IPS-18c (cell line): ENCODE results near the gene NALCN.
A peak's percentile ranks its signal among the peaks of the same experiment; 100 is the strongest.

ENCODE experiments used
- H3K4me3 ChIP-seq: 2 replicates; pipeline ENCODE4 v1.7.0; 2013; ENCODE audit warnings: low read depth, mild to moderate bottlenecking, low read length, moderate library complexity; ENCODE audit not compliant: insufficient read depth
- H3K9me3 ChIP-seq: one replicate; pipeline ENCODE4 v1.6.1; 2013; ENCODE audit warnings: mild to moderate bottlenecking, low read length, moderate library complexity; ENCODE audit not compliant: control insufficient read depth, insufficient read depth

NALCN gene

DNA sequence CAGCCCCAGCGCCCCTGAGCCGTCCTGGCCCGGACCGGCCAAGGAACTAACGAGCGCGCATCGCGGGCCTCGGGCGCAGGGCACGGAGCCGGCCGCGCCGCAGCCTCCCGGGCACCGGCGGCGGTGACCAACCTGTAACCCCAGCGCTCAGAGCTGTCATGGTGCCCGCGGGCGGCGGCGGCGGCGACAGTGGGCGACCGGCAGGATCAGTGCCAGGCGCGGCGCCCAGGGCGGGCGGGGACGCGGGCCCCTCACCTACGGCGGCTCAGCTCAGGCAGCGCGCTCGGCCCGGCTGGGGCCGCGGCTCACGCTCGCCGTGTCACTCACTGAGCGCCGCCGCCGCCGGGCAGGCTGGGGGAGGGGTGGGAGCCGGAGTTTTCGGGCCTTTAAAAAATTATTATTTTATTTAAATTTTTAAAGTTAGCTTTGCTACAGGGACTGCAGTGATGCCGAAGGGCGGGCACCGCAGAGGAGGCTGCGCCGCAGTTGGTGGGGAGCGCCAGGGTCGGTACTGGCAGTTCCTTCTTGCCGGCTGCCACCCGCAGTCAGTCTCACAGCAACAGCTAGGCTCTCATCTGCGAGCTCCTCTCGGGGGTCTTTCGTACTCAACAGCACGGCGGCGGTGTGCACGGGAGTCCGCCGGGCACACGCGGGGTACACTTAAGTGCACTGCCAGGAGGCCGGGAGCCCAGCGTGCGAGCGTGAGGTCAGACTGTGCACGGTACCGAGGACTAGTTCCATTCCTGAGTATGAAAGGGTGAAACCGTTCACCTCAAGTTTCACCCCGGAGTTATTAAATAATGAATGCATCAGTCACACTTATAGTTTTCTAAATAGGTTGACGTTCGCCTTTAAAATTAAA, at the start of gene NALCN:
TSS of gene NALCN (minus strand) at position 328 of the 862 bp plus-strand sequence. CDS start 17,382 bp downstream, outside the sequence.
- H3K4me3 ChIP-seq = peak within 1 kb of the TSS; percentile 64
- no peaks in the 10 kb centered on the region for H3K9me3 ChIP-seq

DNA sequence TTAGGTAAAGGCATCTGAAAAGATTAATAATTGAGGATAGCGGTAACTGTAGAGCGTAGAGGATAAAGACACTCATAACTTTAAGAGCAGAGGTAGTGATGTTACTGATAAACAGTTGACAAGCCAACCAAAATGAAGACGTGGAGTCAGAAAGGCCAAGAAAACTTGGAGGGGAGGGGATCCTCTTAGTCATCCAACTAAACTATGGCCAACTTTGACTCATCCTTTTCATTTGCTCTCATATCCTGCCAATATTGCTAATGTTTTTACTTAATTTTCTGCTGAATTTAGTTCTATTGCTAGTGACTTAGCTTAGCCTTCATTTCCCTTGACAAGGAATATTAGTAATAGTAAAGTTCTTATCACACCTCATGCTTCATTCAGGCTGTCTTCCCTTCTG, 49.6 kb upstream of the NALCN start:
- Histone ChIP-seq H3K4me3 (no peak overlapping the region), H3K9me3 (no peaks in the 10 kb centered on the region)

DNA sequence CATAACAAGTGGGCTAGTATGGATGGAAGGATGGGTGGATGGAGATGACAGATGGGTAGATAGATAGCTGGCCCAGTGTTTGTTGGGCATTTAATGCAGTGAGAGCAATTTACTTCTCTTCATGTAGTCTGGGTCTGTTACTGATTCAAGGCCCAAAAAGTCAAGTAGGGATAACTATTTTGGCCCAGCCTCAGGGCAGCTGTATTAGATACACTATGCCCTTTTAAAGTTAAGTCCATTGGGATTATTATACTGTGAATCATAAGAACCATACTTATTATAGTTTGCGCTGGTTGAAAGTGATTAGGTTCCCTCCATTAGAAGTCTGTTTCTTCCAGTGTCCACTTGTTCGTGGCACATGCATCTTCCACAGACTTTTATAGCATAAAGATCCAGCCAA, 40.9 kb upstream of the NALCN start:
- no peaks in the 10 kb centered on the region for H3K9me3 ChIP-seq
- H3K4me3 ChIP-seq = no peak overlapping the region

GRCh38 chr13:101455863-101456262, 39.6 kb upstream of the NALCN start:
- Histone ChIP-seq H3K4me3 (no peak overlapping the region), H3K9me3 (no peaks in the 10 kb centered on the region)

GRCh38 chr13:101454767-101455166, 38.5 kb upstream of the NALCN start:
- Histone ChIP-seq H3K9me3 (no peaks in the 10 kb centered on the region), H3K4me3 (no peak overlapping the region)

- H3K9me3 ChIP-seq = no peaks in the 10 kb centered on the region
- no peak overlapping the region for H3K4me3 ChIP-seq
Observed at GRCh38 chr13:101453784-101454201, 37.5 kb upstream of the NALCN start.

DNA sequence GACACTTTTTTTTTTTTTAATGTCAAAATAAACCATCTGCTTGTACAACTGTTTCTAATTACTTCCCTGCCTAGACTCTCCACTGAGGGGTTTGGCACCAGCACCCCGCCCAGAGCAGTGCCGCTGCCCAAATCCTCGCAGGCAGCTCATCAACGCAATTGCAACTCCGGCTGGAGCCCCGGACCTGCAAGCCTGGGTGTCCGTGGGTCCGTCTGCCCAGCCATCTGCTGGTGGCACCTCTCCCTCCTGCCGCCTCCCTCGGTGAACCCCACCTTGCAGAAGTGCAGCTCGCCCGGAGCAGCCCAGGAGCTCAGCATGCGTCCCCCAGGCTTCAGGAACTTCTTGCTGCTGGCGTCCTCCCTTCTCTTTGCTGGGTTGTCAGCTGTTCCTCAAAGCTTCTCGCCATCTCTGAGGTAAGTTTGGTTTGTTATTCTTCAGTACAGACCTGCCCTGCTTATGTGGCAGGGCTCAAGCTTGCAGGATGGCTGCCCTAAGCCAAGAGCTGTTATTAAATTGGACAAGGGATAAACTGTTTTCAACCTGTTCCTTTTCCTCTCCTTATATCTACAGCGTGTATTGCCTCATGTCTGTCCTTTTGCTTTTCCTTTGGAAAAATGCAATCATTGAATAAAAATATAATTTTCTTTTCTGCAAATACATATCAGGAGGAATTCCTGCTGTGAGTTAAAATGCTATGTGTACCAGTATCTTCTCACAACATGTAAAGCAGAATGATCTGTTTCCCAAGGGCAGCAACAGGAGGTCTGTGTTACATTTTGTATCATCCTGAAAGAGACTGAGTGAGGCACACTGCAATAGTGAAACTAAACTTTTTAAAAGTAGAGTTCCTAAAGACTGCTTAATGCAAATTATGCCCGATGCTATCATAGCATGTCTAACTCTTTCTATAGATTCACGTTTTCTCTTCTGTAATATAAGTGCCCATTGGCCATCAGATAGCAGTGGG, 36.5 kb upstream of the NALCN start, which contains the start of gene ITGBL1:
TSS of gene ITGBL1 (plus strand) at position 157 of the 967 bp plus-strand sequence. CDS start at position 316, 159 bp downstream.
- H3K9me3 ChIP-seq = no peaks in the 10 kb centered on the region
- H3K4me3 ChIP-seq = no peak within 1 kb of the TSS

- H3K4me3 ChIP-seq = no peak overlapping the region
- H3K9me3 ChIP-seq = no peaks in the 10 kb centered on the region
Observed at GRCh38 chr13:101451641-101452040, 35.3 kb upstream of the NALCN start.

DNA sequence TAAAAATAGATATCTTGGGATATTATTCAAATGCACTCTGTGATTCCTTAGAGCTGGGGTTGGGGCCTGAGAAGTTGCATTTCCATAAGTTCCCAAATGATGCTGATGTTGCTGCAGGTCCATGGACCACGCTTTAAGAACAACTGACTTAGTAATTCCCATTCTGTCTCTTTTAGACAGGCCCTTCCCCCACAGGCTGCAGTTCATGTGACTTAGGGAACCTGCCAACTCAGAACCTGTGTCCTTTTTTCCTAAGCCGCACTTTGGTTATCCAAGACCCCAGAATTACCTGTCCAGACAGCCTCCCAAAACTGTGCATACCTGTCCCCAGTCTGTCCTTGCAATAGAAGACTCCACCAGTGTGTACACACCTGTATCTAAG, 34.4 kb upstream of the NALCN start:
- Histone ChIP-seq H3K9me3 (no peaks in the 10 kb centered on the region), H3K4me3 (no peak overlapping the region)

DNA sequence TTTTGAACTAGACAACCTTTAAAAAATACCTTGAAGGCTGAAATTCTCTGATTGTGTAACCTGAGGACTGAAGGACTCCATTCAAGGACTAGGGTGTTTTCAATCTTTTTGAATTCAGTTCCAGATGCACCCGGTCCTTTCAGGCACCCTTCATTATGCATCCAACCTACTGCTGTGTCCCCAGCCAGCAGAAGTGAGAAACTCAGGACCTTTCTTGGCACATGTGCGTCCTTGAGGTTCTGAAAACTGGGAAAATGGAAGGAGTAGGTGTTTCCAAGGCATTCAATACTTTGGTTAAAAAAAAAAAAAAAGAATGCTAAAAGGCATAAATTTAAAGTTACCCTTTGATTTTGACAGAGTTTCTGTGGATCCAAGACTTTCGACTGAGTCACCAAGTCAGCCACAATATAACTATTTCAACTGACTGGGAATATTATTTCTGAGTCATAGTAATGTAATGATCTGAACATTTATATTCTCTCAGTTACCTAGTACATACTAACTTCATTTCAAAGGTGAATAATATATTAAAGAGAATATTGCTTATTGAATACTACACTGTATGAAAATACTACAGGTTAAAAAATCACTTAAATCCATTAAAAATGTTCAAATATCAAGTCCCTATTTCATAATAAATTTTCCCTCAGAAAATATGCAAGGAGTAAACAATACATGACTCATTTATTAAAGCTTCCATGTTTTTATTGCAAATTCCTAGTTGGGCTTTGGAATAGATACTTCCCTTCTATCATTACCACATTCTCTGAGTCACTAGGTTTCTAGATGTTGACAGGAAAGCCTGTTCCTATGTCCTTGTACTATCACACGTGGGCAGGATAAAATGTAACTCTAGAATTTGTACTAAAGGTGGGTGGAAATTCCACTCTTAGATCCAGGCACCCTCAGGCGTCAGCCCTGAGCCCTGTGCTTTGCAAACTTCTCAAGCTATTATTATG, 33.8 kb upstream of the NALCN start:
- no peaks in the 10 kb centered on the region for H3K9me3 ChIP-seq
- no peak overlapping the region for H3K4me3 ChIP-seq

DNA sequence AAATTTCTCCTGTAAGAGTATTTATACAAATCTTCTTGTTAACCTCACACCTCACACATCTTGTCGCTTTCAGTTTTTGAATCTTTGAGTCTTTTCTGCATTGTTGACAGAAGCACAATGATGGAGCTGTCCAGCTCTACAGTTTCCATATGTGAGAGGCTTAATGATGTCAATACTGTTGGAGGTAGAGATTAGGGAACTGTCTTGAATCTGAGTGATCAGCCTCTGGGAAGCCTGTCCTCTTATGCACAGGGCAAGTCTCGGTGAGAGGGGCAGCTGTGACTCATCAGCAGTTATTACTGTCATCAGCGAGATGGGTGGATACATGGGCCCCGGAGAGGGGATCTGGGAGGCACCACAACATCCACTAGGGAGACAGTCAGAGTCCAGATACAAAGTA, 31.5 kb upstream of the NALCN start:
- no peaks in the 10 kb centered on the region for H3K9me3 ChIP-seq
- H3K4me3 ChIP-seq = no peak overlapping the region

- H3K9me3 ChIP-seq = no peaks in the 10 kb centered on the region
- H3K4me3 ChIP-seq = no peak overlapping the region
Observed at GRCh38 chr13:101434486-101434885, 18.2 kb upstream of the NALCN start.

DNA sequence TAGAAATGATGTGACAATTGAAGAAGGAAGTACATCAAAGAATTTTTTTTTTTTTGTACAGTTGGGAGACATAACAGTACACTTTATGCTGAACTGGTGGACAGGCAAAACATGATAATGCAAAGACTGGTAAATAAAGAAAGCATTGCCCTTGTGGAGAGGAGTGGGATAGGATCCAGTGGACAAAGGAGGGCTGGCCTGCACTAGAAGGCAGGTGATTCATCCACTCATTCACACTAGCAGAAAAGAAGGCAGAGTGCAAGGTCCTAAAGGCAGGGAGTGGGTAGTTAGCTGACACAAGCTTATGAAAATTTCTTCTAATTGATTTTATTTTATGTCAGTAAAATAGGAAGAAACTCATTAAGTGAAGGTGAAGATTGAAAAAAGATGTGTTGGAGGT, 17.6 kb upstream of the NALCN start:
- Histone ChIP-seq H3K9me3 (no peaks in the 10 kb centered on the region), H3K4me3 (no peak overlapping the region)

DNA sequence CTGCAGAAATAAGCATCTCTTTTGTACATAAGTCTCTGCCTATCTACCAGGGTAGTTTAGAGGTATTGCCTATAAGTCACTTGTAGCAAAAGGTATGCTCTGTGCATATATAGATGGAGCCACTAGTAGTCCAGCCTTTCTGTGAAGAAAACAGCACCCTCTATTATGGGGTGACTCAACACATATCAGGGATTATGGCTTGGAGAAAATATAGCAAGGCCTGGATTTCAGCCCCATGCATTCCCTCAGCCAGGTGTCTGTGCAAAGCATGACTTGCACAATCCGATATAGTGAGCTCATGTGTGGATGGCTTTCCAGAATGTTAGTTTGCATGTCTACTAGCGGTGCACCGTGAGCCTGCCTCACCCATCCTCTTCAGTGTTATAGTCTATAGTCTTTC, 13.4 kb upstream of the NALCN start:
- H3K4me3 ChIP-seq = no peak overlapping the region
- no peaks in the 10 kb centered on the region for H3K9me3 ChIP-seq

GRCh38 chr13:101425623-101426022, 9.3 kb upstream of the NALCN start:
- Histone ChIP-seq H3K9me3 (no peaks in the 10 kb centered on the region), H3K4me3 (no peak overlapping the region)

- no peak overlapping the region for H3K4me3 ChIP-seq
- no peaks in the 10 kb centered on the region for H3K9me3 ChIP-seq
Observed at GRCh38 chr13:101425156-101425471, 8.8 kb upstream of the NALCN start.
